WTC11 (cell line): ENCODE measurements around the gene TKT.

Experiments
- ATF2 ChIP-seq: sonication (generic); formaldehyde crosslinking; IDR thresholded peaks from 2 replicates; pipeline ENCODE4 v1.8.1; 2022; ENCODE audit warnings: low read depth, missing genetic modification reagents, borderline replicate concordance
- CREB1 ChIP-seq: sonication (generic); formaldehyde crosslinking; IDR thresholded peaks from 2 replicates; pipeline ENCODE4 v1.8.0; 2023; ENCODE audit warnings: mild to moderate bottlenecking, missing genetic modification reagents
- FOXP1 ChIP-seq: sonication (generic); formaldehyde crosslinking; IDR thresholded peaks from 2 replicates; pipeline ENCODE4 v1.8.0; 2022; ENCODE audit warnings: missing genetic modification reagents, mild to moderate bottlenecking, moderate library complexity, borderline replicate concordance
- NFYB ChIP-seq: sonication (generic); formaldehyde crosslinking; conservative IDR thresholded peaks from 2 replicates; pipeline ENCODE4 v1.8.0; 2022; ENCODE audit warnings: low read depth, missing genetic modification reagents
- SP1 ChIP-seq: sonication (generic); formaldehyde crosslinking; conservative IDR thresholded peaks from 2 replicates; pipeline ENCODE4 v1.8.1; 2022; ENCODE audit warnings: missing genetic modification reagents
- TF ChIP-seq, protein P1 (sequence below): sonication (generic); formaldehyde crosslinking; IDR thresholded peaks from 2 replicates; pipeline ENCODE4 v1.8.1; 2023; ENCODE audit warnings: mild to moderate bottlenecking, missing genetic modification reagents, moderate library complexity
- TF ChIP-seq, protein P2 (sequence below): fragments of 200-600 bp; IDR thresholded peaks from 2 replicates; pipeline ENCODE4 v1.8.0; 2022; ENCODE audit warnings: antibody characterized with exemption
- TF ChIP-seq, protein P3 (sequence below): sonication (generic); formaldehyde crosslinking; IDR thresholded peaks from 2 replicates; pipeline ENCODE4 v1.8.0; 2023; ENCODE audit warnings: mild to moderate bottlenecking, missing genetic modification reagents

DNA sequence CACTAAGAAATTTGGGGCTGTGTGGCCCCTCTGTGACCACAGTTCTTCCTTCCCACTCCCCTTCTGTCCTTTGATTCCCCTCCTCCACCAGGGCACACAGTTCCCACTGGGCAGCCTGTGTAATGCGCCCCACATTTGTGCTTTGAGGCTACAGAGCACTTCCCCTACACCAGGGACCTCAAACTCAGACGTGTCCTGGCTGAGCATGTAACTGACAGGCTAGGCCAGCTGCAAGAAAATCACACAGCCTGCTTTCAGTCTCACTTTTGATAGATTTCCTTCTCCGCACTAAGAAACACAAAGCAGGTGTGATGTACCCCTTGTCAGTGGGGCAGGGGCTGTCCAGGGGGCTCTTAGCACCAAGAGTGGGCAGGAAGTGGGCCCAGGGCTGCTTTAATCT lies 65.2 kb downstream of the TKT start:
- TF ChIP-seq, protein P1, sequence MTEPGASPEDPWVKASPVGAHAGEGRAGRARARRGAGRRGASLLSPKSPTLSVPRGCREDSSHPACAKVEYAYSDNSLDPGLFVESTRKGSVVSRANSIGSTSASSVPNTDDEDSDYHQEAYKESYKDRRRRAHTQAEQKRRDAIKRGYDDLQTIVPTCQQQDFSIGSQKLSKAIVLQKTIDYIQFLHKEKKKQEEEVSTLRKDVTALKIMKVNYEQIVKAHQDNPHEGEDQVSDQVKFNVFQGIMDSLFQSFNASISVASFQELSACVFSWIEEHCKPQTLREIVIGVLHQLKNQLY = no peak
- no peak for TF ChIP-seq FOXP1
- TF ChIP-seq CREB1 (CRISPR knock-in tag) = no peak
- TF ChIP-seq SP1 (CRISPR knock-in tag) = no peak
- TF ChIP-seq, protein P2, sequence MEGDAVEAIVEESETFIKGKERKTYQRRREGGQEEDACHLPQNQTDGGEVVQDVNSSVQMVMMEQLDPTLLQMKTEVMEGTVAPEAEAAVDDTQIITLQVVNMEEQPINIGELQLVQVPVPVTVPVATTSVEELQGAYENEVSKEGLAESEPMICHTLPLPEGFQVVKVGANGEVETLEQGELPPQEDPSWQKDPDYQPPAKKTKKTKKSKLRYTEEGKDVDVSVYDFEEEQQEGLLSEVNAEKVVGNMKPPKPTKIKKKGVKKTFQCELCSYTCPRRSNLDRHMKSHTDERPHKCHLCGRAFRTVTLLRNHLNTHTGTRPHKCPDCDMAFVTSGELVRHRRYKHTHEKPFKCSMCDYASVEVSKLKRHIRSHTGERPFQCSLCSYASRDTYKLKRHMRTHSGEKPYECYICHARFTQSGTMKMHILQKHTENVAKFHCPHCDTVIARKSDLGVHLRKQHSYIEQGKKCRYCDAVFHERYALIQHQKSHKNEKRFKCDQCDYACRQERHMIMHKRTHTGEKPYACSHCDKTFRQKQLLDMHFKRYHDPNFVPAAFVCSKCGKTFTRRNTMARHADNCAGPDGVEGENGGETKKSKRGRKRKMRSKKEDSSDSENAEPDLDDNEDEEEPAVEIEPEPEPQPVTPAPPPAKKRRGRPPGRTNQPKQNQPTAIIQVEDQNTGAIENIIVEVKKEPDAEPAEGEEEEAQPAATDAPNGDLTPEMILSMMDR = no peak
- TF ChIP-seq, protein P3, sequence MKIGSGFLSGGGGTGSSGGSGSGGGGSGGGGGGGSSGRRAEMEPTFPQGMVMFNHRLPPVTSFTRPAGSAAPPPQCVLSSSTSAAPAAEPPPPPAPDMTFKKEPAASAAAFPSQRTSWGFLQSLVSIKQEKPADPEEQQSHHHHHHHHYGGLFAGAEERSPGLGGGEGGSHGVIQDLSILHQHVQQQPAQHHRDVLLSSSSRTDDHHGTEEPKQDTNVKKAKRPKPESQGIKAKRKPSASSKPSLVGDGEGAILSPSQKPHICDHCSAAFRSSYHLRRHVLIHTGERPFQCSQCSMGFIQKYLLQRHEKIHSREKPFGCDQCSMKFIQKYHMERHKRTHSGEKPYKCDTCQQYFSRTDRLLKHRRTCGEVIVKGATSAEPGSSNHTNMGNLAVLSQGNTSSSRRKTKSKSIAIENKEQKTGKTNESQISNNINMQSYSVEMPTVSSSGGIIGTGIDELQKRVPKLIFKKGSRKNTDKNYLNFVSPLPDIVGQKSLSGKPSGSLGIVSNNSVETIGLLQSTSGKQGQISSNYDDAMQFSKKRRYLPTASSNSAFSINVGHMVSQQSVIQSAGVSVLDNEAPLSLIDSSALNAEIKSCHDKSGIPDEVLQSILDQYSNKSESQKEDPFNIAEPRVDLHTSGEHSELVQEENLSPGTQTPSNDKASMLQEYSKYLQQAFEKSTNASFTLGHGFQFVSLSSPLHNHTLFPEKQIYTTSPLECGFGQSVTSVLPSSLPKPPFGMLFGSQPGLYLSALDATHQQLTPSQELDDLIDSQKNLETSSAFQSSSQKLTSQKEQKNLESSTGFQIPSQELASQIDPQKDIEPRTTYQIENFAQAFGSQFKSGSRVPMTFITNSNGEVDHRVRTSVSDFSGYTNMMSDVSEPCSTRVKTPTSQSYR = no peak
- no peak for TF ChIP-seq ATF2
- no peak for TF ChIP-seq NFYB
